H1 (cell line): ENCODE results near the gene ADPRH. TPM values are rescaled to one million over a fixed set of nuclear protein-coding genes. Genes with fewer than 3 reads are reported as not detected.

ENCODE experiments used
- CTCF ChIA-PET: fragments of 300-600 bp; sonication (Branson Sonifier 250); formaldehyde crosslinking; loops from one replicate; lab custom pipeline; 2021; ENCODE audit not compliant: partially characterized antibody; lab: Charles Lee
- POLR2A ChIA-PET: fragments of 300-600 bp; sonication (Branson Sonifier 250); formaldehyde crosslinking; loops from one replicate; lab custom pipeline; 2021; ENCODE audit warnings: inconsistent platforms; ENCODE audit not compliant: partially characterized antibody; lab: Charles Lee
- DNase-seq, 2 experiments: peaks; one replicate each; pipeline versions ENCODE4 v3.0.0 to v3.0.0-alpha.2; 2010 to 2022; ENCODE audit warnings: low spot score in 2 of 2, low read depth in 1 of 2, mixed read lengths in 1 of 2
- FAIRE-seq: peaks from 2 replicates; lab custom pipeline; 2011; peaks lifted over from hg19 to GRCh38; lab: Jason Lieb, UNC
- H2AFZ ChIP-seq: 2 replicates; pipeline ENCODE4 v1.8.1; 2012; ENCODE audit warnings: low read length, inconsistent platforms
- H2AK5ac ChIP-seq: 2 replicates; pipeline ENCODE4 v1.6.1; 2013; ENCODE audit warnings: low read depth, low read length
- H2BK120ac ChIP-seq: replicated peaks from 2 replicates; pipeline ENCODE3; 2013; ENCODE audit warnings: low read depth, low read length, inconsistent platforms
- H2BK12ac ChIP-seq: 2 replicates; pipeline ENCODE4 v1.6.1; 2013; ENCODE audit warnings: low read depth, low read length
- H2BK15ac ChIP-seq: 2 replicates; pipeline ENCODE4 v1.6.1; 2013; ENCODE audit warnings: low read length
- H2BK20ac ChIP-seq: 2 replicates; pipeline ENCODE4 v1.6.1; 2013; ENCODE audit warnings: low read length
- H2BK5ac ChIP-seq: 2 replicates; pipeline ENCODE4 v1.6.1; 2013; ENCODE audit warnings: low read depth, low read length
- H3K14ac ChIP-seq: 2 replicates; pipeline ENCODE4 v1.6.1; 2013; ENCODE audit warnings: inconsistent platforms; ENCODE audit not compliant: insufficient read length
- H3K18ac ChIP-seq: 2 replicates; pipeline ENCODE4 v1.6.1; 2013; ENCODE audit warnings: low read length; ENCODE audit errors: extremely low read depth
- H3K23ac ChIP-seq: 2 replicates; pipeline ENCODE4 v1.6.1; 2013; ENCODE audit warnings: inconsistent platforms; ENCODE audit not compliant: insufficient read length
- H3K23me2 ChIP-seq: 2 replicates; pipeline ENCODE4 v1.6.1; 2013; ENCODE audit warnings: low read depth, low read length
- H3K27ac ChIP-seq: 2 replicates; pipeline ENCODE4 v1.6.1; 2011; ENCODE audit warnings: low read depth, low read length, inconsistent platforms
- H3K27me3 ChIP-seq, 4 experiments: replicated peaks in 1 of 4; 1 replicate in 1 of 4; 2 replicates in 3 of 4; pipeline versions ENCODE4 v1.6.1 to v1.8.1; 2011 to 2013; ENCODE audit warnings: low read length in 3 of 4, mild to moderate bottlenecking in 3 of 4, inconsistent platforms in 2 of 4, mixed read lengths in 2 of 4, moderate library complexity in 1 of 4; ENCODE audit not compliant: control insufficient read depth in 3 of 4, insufficient read depth in 3 of 4; ENCODE audit errors: extremely low read depth in 1 of 4
- H3K36me3 ChIP-seq, 4 experiments: 2 replicates each; pipeline versions ENCODE4 v1.6.1 to v1.8.1; 2011 to 2013; ENCODE audit warnings: mild to moderate bottlenecking in 4 of 4, low read length in 3 of 4, moderate library complexity in 2 of 4, control low read depth in 1 of 4, inconsistent platforms in 1 of 4; ENCODE audit not compliant: insufficient read depth in 4 of 4, control insufficient read depth in 2 of 4
- H3K4ac ChIP-seq: replicated peaks from 2 replicates; pipeline ENCODE3; 2013; ENCODE audit warnings: low read length, low read depth, mixed read lengths, inconsistent platforms; ENCODE audit not compliant: insufficient read length
- H3K4me1 ChIP-seq, 4 experiments: replicated peaks in 1 of 4; 1 replicate in 1 of 4; 2 replicates in 3 of 4; pipeline versions ENCODE4 v1.6.1 to v1.8.1; 2011 to 2013; ENCODE audit warnings: low read length in 3 of 4, inconsistent platforms in 2 of 4, mixed read lengths in 1 of 4; ENCODE audit not compliant: insufficient read depth in 4 of 4, control insufficient read depth in 3 of 4
- H3K4me2 ChIP-seq, 2 experiments: 2 replicates each; pipeline versions ENCODE4 v1.6.1 to v1.8.1; 2011 to 2013; ENCODE audit warnings: low read depth in 2 of 2, low read length in 2 of 2, control low read depth in 1 of 2, inconsistent platforms in 1 of 2, mild to moderate bottlenecking in 1 of 2; ENCODE audit not compliant: insufficient read depth in 1 of 2
- H3K4me3 ChIP-seq, 4 experiments: fragments of 200-600, 300-600 bp in 1 of 4; sonication (generic), shearing (Covaris generic), sonication (Bioruptor Twin) in 1 of 4; 2 replicates each; pipeline versions ENCODE4 v1.5.1 to v1.8.1; 2011 to 2016; ENCODE audit warnings: low read length in 4 of 4, low read depth in 3 of 4, control low read depth in 2 of 4, inconsistent platforms in 2 of 4, mild to moderate bottlenecking in 2 of 4, mixed read lengths in 1 of 4, moderate library complexity in 1 of 4; ENCODE audit not compliant: insufficient read depth in 2 of 4; ENCODE audit errors: extremely low read depth in 1 of 4
- H3K56ac ChIP-seq: replicated peaks from 2 replicates; pipeline ENCODE3; 2013; ENCODE audit warnings: low read depth, mild to moderate bottlenecking, mixed read lengths, low read length, inconsistent platforms; ENCODE audit not compliant: insufficient read length
- H3K79me1 ChIP-seq: 2 replicates; pipeline ENCODE4 v1.6.1; 2013; ENCODE audit warnings: low read depth, low read length, control low read depth
- H3K79me2 ChIP-seq, 2 experiments: 2 replicates each; pipeline versions ENCODE4 v1.6.1 to v1.8.1; 2012 to 2013; ENCODE audit warnings: low read length in 2 of 2, mild to moderate bottlenecking in 2 of 2, inconsistent platforms in 1 of 2; ENCODE audit not compliant: insufficient read depth in 2 of 2, control insufficient read depth in 1 of 2
- H3K9ac ChIP-seq, 4 experiments: replicated peaks in 1 of 4; 1 replicate in 1 of 4; 2 replicates in 3 of 4; pipeline versions ENCODE4 v1.6.1 to v1.8.1; 2011 to 2013; ENCODE audit warnings: low read depth in 3 of 4, low read length in 3 of 4, control low read depth in 2 of 4, mild to moderate bottlenecking in 2 of 4, moderate library complexity in 2 of 4, inconsistent platforms in 1 of 4; ENCODE audit errors: extremely low read depth in 1 of 4
- H3K9me3 ChIP-seq, 2 experiments: 2 replicates each; pipeline versions ENCODE4 v1.6.1 to v1.8.1; 2012 to 2013; ENCODE audit warnings: mild to moderate bottlenecking in 2 of 2, moderate library complexity in 2 of 2, control low read depth in 1 of 2, inconsistent platforms in 1 of 2, low read depth in 1 of 2, low read length in 1 of 2, mixed read lengths in 1 of 2; ENCODE audit not compliant: insufficient read depth in 2 of 2
- H4K20me1 ChIP-seq, 2 experiments: replicated peaks in 1 of 2; 2 replicates each; pipeline versions ENCODE3 to v1.8.1; 2011 to 2013; ENCODE audit warnings: inconsistent platforms in 2 of 2, low read length in 2 of 2, mild to moderate bottlenecking in 1 of 2; ENCODE audit not compliant: insufficient read depth in 2 of 2, control insufficient read depth in 1 of 2
- H4K5ac ChIP-seq: 2 replicates; pipeline ENCODE4 v1.6.1; 2013; ENCODE audit warnings: low read length, low read depth, mixed read lengths, inconsistent platforms; ENCODE audit not compliant: insufficient read length
- H4K8ac ChIP-seq: 2 replicates; pipeline ENCODE4 v1.8.0; 2013; ENCODE audit warnings: mild to moderate bottlenecking, moderate library complexity, low read length, inconsistent platforms; ENCODE audit not compliant: insufficient read depth; ENCODE audit errors: extremely low read depth
- H4K91ac ChIP-seq: replicated peaks from 2 replicates; pipeline ENCODE3; 2013; ENCODE audit warnings: low read length, mixed read lengths, inconsistent platforms; ENCODE audit not compliant: insufficient read length
- ASH2L ChIP-seq: fragments of 200-600, 300-600 bp; sonication (generic); IDR thresholded peaks from one replicate; pipeline ENCODE4 v1.7.1; 2017; ENCODE audit warnings: low read length
- BACH1 ChIP-seq: IDR thresholded peaks from 2 replicates; pipeline ENCODE4 v1.6.1; 2012; ENCODE audit warnings: low read length, improper control_type of control experiment
- CHD2 ChIP-seq: IDR thresholded peaks from 2 replicates; pipeline ENCODE4 v1.6.1; 2012; ENCODE audit warnings: low read length, improper control_type of control experiment
- JUN ChIP-seq: IDR thresholded peaks from 2 replicates; pipeline ENCODE4 v1.6.1; 2011; ENCODE audit warnings: low read depth, mild to moderate bottlenecking, improper control_type of control experiment, low read length
- NANOG ChIP-seq: IDR thresholded peaks from 2 replicates; pipeline ENCODE4 v1.6.1; 2011; ENCODE audit warnings: low read length, low read depth, mild to moderate bottlenecking, inconsistent platforms; ENCODE audit not compliant: insufficient read depth, poor library complexity, severe bottlenecking
- PHF8 ChIP-seq: fragments of 200-600 bp; sonication (generic); conservative IDR thresholded peaks from 2 replicates; pipeline ENCODE4 v1.7.1; 2012; ENCODE audit warnings: low read depth, mild to moderate bottlenecking, inconsistent platforms, low read length, moderate library complexity
- RAD21 ChIP-seq, 2 experiments: IDR thresholded peaks in 1 of 2; conservative IDR thresholded peaks in 1 of 2; 2 replicates each; pipeline ENCODE4 v1.6.1; 2011; ENCODE audit warnings: low read depth in 2 of 2, low read length in 2 of 2, improper control_type of control experiment in 1 of 2, inconsistent platforms in 1 of 2, mild to moderate bottlenecking in 1 of 2, moderate library complexity in 1 of 2
- RFX5 ChIP-seq: IDR thresholded peaks from 2 replicates; pipeline ENCODE4 v1.6.1; 2011; ENCODE audit warnings: low read depth, low read length, improper control_type of control experiment, borderline replicate concordance
- SAP30 ChIP-seq: fragments of 300-600 bp; sonication (generic); IDR thresholded peaks from 2 replicates; pipeline ENCODE4 v1.7.1; 2012; ENCODE audit warnings: low read length, moderate library complexity, mild to moderate bottlenecking, inconsistent platforms; ENCODE audit not compliant: insufficient read depth, insufficient replicate concordance
- SUZ12 ChIP-seq: fragments of 200-600 bp; sonication (generic); IDR thresholded peaks from 2 replicates; pipeline ENCODE4 v1.6.1; 2012; ENCODE audit warnings: mild to moderate bottlenecking, inconsistent platforms, low read length, moderate library complexity, mixed read lengths
- TCF12 ChIP-seq: IDR thresholded peaks from 2 replicates; pipeline ENCODE4 v1.6.1; 2011; ENCODE audit warnings: low read depth, mild to moderate bottlenecking, low read length
- ZNF274 ChIP-seq: IDR thresholded peaks from 2 replicates; pipeline ENCODE4 v1.7.0; 2012; ENCODE audit warnings: low read length, borderline replicate concordance; ENCODE audit errors: extremely low read depth
- WGBS, 2 experiments: shearing (Covaris generic) in 1 of 2; methylation state at CpG; one replicate each; pipeline versions ENCODE4 v1.1.6 to v1.1.7; 2013 to 2015; ENCODE audit warnings: low lambda C conversion rate in 2 of 2, mixed read lengths in 2 of 2, inconsistent platforms in 1 of 2, low coverage in 1 of 2, missing lambda C conversion rate in 1 of 2; ENCODE audit not compliant: insufficient replicate concordance in 2 of 2, insufficient coverage in 1 of 2, insufficient read length in 1 of 2; ENCODE audit errors: extremely low coverage in 1 of 2, missing lambda C conversion rate in 1 of 2; 5-methylcytosine and 5-hydroxymethylcytosine counted together
- polyA plus RNA-seq, 7 experiments: library from polyadenylated mRNA; depleted of rRNA in 3 of 7; stranded (reverse) in 5 of 7; unstranded in 2 of 7; fragments of >200 nt in 5 of 7; fragments of 200-250 nt in 2 of 7; gene quantifications; 1 replicate in 5 of 7; 2 replicates in 1 of 7; 4 replicates in 1 of 7; pipeline versions ENCODE4 v1.2.1 to v1.2.3, GENCODE V29; 2011 to 2013; ENCODE audit warnings: missing spikeins in 2 of 7, mixed read lengths in 2 of 7
- total RNA-seq: library from RNA; stranded (reverse); fragmentation: NEBNext Ultra II Directional; extraction: Animal tissue kit (Norgen Biotek cat#: 25700); gene quantifications from 2 replicates; pipeline ENCODE4 v1.2.1, GENCODE V29; 2021
- TF ChIP-seq, protein P1 (sequence below): IDR thresholded peaks from 2 replicates; pipeline ENCODE4 v1.6.1; 2012; ENCODE audit warnings: inconsistent platforms

The ADPRH gene
- total and polyA plus RNA-seq, 2 of the 8 experiments (the other 6 are each of a cell fraction or from before 2014, with no cell fraction given) = 2.6 to 4.2 TPM

DNA sequence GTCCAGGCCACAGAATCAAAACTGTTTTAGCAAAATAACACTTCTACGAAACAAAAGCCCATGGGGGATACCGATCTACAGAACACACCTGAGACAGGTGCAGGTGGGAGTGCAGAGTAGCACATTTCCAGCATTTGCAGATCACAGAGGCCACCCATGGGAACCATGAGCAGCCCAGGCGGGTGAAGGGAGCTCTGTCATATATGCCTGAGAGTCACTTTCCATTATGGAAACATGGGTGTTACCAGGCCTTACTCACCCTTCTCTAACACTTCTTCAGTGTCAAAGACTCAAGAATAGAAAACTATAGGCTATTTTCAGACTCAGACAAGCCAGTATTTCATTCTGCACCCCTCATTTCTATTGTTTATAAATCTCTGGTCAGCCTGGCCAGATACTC is 21.9 kb downstream of the ADPRH start:
- Histone ChIP-seq H3K9ac (no peak overlapping the region), H3K18ac (no peak overlapping the region), H3K27ac (no peak overlapping the region), H3K79me1 (no peaks in the 10 kb centered on the region), H3K23ac (no peak overlapping the region), H4K5ac (no peak overlapping the region), H2BK12ac (no peak overlapping the region), H2BK120ac (no peak overlapping the region), H3K56ac (no peak overlapping the region), H2BK15ac (no peak overlapping the region), H4K20me1 (no peaks in the 10 kb centered on the region), H3K9me3 (no peaks in the 10 kb centered on the region), H3K14ac (no peak overlapping the region), H4K91ac (no peak overlapping the region), H2BK20ac (no peak overlapping the region), H3K27me3 (no peaks in the 10 kb centered on the region), H3K4me2 (peak overlapping the region in 1 of 2 experiments; percentile 32; a peak in 2 of 4 replicates), H3K36me3 (no peaks in the 10 kb centered on the region), H2BK5ac (no peak overlapping the region), H3K4me1 (peaks cover 0 to 3% (median 0%) of the 10 kb centered on the region in 4 experiments; a peak in 3 of 7 replicates), H3K4ac (no peak overlapping the region), H3K23me2 (no peaks in the 10 kb centered on the region; the same call in 1 of the 2 replicates), H2AK5ac (no peak overlapping the region), H3K4me3 (no peak overlapping the region), H2AFZ (peak overlapping the region; percentile 93), H4K8ac (no peak overlapping the region), H3K79me2 (no peaks in the 10 kb centered on the region)
- no peak for FAIRE-seq
- ChIA-PET POLR2A (no interaction called here), CTCF (interaction anchor here (0.7 to 4.9 kb wide), 31 partner anchors 8 to 817 kb away, joined by 3 to 32 read pairs (median 6); partner anchors contain the start of genes CD80 and COX17)
- 87% methylated on average over 3 of the region's 3 CpGs; no CpG with 5 or more reads in 1 of the 2 experiments for WGBS, 2 experiments
- no peak for DNase-seq
- TF ChIP-seq NANOG (no peak), BACH1 (no peak), RFX5 (no peak), RAD21 (IDR thresholded peaks at IDR 0.05 in 1 of 2, conservative IDR thresholded peaks at IDR 0.05 in 1 of 2; ENCODE audit: low read depth in 2 of 2, low read length in 2 of 2) (no peak), SUZ12 (no peak), ASH2L (no peak), JUN (no peak), SAP30 (no peak), CHD2 (no peak), ZNF274 (no peak), PHF8 (no peak), TCF12 (no peak)
- TF ChIP-seq, protein P1, sequence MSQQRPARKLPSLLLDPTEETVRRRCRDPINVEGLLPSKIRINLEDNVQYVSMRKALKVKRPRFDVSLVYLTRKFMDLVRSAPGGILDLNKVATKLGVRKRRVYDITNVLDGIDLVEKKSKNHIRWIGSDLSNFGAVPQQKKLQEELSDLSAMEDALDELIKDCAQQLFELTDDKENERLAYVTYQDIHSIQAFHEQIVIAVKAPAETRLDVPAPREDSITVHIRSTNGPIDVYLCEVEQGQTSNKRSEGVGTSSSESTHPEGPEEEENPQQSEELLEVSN = no peak
